SIG-M5 (cell line): Measurements from ENCODE around the gene LIPC.

Experiments
- DNase-seq: peaks from one replicate; lab custom pipeline; 2025; lab: John Stamatoyannopoulos, UW

The LIPC gene

DNA sequence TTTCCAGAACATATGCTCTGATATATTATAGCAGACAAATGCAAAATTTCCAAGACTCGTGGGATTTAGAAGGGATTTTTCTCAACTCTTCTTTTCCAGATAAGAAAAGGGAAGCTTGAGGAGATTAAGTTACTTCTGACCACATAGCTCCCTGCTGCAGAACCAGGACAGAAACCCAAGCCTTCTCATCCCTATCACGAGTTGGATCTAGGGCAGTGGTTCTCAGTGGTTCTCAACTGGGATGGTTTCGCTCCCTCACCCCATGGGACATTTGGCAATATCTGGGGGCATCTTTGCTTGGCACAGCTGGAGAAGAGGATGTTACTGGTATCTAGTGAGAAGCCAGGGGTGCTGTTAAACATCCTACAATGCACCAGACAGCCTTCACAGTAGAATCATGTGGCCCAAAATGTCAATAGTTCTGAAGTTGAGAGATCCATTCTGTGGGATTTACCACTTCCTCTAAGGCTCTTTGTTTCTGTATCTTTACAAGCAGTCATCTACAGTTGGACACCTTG, 64.2 kb downstream of the LIPC start:
- DNase-seq: no peak

DNA sequence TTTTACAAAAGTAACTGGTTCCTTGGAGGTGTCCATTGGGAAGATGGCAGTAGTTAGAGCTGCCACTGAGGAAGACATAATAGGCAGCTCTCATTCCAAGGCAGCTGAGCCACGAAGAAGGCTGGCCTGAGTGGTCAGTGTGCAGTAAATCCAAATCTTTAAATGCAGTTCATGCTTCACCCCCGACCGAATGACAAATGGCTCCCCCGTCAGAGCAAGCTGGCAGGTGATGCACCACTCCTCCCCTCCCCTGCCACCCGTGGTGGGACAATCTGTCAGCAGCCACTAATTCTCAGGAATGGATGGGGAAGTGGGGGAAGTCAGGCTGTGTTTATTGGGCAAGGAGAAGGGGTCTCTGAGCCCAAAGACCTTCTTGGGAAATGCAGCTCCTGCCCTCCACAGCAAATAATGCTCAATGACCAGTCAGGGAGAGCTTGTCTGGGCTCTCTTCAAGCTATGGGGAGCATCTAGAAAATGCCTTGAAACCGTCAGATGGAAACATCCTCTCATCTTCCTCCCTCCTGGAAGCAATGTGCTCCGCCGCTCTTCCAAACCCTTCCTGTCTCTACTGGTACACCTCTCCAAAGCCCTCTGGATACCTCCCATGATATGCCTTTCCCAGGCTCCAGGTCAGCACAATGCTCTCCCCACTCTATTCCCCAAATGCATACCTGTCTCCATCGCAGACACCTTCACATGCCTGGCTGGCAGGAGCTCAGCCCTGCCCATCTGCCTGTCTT, 65.4 kb downstream of the LIPC start:
- no peak for DNase-seq

DNA sequence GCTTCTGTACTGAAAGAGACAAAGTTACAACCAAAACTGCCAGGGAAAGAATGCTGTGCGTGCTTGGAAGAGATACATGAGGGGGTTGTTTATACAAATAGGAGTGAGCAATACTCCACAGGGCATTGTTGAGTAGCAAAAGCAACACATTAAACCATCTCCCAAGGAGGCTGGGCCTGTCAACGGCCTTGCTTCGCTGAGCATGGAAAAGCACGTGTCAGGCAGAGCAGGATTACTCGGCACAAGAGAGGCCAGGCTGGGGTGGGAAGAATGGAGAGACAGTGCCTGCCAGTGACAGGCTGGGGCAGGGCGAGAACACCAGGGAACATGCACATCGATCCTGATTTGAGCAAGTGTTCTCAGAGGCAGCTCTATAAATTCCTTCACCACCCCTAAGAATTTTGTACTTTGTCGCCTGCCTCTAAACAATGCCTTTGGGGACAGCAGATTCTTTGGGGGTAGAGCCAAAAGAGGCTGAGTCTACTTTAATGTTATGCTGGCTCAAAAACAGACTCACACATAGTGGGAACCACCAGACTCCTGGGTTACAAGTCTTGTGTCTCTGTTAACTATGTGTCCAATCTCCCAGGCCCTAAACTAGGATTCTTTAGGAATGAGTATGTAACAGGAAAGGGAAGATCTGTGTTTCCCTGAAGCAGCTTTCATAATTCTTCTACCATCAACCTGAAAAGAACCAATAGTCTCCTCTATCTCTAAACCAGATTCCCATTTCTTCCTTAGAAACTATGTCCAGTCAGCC, 67.2 kb downstream of the LIPC start:
- no peak for DNase-seq

DNA sequence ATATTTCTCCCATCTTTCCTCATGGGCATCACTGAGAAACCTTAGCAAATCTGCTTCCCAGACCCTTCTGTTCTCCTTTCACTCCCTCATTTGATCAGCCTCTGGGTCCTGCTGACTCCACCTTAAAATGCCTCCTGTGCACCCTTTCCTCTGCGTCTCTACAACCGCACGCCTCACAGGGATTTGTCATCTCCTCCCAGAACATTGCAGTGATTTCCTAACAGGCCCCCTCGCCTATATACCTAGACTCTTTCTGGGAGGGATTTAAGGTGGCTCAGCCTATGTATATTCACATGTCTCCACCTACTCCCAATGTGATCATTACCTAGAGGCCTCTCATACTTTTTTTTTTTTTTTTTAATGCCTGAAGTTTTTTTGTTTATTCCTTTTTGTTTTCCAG, 69.2 kb downstream of the LIPC start:
- DNase-seq: no peak

DNA sequence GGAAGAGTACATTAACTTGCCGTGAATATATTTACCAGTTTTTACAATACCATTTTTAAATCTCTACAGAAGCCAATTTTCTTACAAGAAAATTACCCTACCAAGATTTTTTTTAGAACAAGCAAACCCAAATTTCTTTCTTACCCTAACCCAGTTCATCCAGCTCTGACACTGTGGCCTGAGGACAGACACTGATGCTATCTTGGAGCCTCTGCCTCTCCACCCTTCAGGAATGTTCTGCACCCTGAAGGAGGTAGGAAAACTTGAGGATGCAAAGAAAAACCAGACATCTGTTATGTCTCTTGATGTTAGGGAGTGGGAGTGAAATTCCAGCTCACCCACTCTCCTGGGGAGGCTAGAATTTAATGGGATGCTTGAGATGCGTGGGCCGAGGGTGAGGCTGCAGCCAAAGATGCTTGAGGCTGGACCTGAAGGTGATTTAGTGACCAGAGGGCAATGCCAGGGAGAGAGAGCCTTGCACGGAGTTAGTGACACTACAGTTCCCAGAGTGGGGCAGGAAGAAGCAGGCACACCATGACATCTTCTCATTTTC, 69.9 kb downstream of the LIPC start:
- DNase-seq: no peak

DNA sequence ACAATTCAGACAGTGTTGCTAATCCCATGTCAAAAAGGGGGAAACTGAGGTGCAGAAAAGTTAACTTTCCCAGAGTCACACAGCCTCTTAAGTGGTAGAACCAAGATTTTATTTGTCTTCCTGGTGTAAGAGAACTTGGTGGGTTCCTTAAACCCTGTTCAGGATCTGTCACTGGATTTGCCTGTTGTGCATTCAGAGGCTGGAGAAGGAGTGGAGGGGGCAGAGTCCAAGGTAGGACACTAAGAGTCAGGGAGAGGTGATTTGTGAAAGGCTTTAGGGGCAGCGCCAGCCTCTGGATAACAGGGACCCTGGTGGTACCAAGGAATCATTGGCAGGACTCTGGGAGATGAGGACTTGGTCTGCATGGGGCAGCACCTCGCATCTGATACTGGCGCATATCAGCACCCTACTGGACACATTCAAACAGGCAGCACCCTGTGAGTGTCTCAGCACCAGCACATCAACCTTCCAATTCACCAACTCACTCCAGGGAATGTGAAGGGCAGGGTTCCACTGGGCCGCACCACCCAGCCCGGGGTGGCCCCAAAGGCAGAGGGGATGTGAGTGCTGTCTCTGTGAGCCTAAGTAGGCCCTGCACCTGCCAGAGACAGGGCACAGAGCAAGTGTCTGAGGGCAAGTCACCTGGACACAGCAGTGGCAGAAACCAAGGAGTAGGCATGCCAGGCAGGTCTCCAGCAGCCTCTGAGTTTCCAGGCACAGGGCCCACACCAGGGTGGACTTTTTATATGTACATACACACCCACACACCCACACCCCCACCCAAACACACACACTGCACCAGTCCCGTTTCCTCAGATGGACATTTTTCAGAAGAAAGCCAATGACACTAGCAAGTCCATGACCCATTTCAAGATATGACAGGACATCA, 71.6 kb downstream of the LIPC start:
- DNase-seq: no peak

DNA sequence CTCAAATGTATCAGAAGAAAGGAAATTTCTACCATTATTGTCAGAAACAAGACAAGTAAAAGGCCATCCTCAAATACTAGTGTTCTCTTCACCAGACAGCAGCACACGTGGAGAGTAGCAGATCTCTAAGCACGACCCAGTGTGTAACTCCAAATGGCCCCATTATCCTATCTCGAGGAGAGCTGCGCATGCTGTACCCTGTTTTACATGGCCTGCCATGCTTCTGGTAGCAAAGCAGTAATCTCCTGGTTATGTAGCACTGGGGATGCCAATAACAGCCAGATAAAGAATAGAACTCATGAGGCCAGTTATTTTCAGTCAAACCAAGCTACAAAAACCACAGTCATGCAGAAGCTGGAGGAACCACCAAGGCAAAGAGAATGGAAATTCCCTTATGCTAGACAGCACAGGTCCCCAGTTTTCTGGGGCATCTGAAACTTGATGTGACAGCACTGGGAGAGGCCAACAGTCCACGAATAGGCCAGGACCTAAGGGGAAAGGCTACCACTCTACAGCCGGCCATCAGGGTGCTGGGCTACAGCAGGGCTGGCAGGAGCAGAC, 73.0 kb downstream of the LIPC start:
- no peak for DNase-seq

DNA sequence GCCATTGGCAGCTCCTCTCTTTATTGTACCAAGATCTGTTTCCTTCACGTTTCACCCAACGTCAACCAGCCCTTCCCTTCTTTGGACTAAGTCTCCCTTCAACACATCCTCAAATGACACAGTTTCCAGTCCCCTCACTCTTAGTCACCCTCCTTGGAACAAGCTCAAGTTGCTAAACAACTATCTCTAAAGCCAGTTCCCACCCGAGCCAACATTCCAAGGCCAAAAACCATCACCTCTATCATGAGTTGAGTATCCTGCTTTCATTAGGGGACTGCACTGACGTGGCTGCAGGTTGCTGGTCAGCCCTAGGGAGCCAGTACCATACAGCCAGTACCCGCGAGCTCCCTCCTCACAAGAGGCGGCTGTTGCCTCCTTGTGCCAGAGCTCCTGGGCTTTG, 73.8 kb downstream of the LIPC start:
- DNase-seq: no peak

DNA sequence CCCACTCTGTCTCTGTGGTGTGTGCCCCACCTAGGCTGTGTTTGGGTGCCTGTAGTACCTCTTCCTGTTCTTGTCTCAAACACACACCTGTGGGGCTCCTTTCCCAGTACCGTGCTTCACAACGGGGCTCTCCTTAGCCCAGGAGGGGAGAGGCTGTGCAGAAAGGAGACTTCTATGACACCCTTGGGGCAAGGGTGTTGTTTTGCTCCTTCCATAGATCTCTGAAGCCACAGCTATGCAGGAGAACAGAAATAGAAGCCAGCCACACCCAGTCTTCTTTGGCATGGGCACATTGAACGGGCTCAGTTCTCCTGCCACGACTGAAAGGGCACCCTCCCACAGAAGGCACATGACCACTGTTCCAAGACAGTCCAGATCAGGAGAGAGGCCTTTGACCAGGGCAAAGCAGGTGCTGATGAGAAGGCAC, 74.3 kb downstream of the LIPC start:
- no peak for DNase-seq

DNA sequence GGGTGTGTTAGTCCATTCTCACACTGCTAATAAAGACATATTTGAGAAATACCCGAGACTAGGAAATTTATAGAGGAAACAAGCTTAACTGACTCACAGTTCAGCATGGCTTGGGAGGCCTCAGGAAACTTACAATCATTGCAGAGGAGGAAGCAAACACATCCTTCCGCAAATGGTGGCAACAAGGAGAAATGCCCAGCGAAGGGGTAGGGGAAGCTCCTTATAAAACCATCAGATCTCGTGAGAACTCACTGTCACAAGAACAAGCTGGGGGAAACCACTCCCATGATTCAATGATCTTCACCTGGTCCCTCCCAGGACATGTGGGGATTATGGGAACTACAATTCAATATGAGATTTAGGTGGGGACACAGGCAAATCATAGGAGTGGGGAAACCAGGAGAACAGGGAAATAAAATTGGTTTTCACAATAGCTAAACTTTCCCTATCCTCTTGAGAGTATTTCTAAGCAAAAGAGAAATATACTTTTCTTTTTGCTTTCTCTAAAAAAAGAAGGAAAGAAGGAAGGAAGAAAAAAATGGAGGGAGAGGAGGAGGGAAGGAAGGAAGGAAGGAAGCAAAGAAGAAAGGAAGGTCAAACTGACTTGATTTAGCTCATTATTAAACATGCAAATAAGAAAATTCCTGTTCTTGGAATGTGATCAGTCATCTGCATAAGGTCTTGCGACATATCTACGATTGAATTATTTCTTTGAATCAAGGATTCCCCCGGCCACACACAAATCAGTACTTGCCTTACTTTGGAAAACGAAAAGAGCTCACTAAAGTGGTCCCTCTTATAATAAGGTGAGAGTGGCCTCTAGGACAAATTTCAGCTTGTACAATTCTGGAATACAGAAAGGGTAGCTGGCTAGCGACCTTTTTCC, 75.2 kb downstream of the LIPC start:
- no peak for DNase-seq

DNA sequence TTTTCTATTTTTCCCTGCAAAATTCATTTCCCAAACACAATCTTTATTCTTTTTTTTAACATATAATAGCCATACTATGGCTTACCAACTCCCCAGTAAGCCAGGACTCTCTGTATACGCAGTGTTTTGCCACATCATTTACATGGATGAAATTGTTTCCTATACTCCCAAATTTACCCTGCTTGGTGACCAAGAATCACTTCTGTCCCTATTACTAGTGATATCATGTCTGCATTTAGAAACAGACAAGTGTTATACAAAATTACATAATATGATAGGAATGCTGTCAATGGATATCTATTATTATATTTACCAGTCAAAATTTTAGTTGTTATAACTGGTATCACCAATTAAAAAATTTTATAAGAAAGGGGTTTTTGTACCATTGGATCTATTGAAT, 77.8 kb downstream of the LIPC start:
- no peak for DNase-seq

DNA sequence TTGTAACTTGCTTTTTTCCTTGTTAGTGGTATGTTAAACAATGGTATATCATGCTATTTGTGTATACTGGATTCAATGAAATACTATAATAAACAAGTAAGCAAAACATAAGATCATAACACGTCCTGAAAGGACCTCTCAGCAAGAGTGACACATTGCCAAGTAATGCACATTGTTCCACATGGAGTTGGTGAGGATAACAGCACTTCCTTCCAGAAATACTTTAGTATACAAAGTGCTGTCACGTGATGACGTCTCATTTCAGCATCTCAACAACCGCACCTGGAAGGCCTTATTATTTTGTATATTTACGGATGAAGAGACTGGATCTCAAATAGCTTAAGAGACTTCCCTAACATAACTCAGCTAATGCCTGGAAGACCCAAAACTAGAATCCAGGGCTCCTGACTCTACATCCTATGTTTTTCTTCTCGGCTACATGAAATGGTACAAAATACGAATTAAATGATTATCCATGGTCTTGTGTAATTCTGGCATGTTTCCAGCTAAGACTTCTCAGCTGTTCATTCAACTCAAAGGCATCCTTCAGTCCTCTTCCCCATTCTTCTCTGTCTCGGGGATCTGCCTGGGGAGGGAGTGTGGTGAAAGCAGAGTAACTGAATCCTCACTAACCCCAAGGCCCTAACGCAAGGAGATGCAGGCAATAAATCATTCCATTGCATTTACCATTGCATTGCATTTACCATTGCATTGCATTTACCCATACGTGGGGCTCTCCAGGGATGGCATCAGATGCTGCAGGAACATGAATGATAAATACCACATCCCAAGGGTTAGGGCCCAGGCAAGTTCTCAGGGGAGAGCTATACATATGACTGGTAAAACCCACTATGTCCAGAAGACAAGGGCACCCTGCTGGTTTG, 79.2 kb downstream of the LIPC start:
- DNase-seq: no peak

DNA sequence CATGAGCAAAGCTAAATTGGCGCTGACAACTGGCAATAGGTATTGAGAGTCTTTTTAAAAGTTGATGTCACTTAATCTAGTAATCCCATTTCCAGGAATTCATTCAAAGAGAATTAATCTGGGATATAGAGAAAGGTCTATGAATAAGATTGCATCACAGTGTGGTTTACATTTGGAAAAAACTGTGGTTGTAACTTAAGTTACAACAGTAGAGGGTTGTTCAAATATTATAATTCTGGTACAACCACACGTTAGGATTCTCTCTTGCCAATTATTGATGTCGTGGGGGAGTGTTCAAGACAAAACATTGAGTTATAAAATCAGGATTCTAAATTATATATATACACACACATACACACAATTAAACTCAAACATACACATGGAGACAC, 79.8 kb downstream of the LIPC start:
- no peak for DNase-seq

DNA sequence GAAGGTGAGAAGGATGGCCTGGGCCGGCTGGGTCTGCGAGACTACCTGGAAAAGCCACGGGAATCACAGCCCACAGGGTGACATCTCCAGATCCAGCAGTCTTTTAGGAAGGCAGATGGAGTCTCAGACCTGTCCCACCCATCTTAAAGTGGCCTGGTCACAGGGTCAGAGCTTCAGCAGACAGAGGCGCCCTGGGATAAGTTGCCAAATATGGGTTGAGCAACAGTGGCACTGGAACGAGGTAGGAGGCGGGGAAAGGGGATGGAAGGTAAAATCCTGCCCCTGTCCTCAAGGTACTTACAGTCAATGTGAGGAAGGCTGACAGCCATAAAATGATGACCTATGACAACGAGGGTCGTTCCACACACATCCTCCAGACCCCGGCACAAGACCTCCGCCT, 80.7 kb downstream of the LIPC start:
- DNase-seq: no peak

DNA sequence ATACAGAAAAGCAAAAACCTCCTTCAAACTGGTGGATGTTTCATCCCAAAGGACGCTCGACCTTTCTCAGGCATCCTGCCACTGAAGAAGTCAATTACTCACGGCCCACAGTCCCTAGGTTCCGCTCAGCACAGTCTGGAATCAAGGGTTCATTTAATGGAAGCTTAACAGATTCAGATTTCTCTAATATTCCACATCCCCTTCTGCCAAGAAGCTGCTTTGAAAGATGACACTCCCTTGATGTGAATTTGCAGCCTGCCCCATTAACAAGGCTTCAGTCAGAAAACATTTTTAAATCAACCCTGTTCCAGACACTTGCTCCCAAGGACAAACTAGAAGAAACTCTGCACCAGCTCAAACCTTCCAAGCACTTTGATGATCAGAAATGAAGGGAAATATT, 81.2 kb downstream of the LIPC start:
- no peak for DNase-seq

DNA sequence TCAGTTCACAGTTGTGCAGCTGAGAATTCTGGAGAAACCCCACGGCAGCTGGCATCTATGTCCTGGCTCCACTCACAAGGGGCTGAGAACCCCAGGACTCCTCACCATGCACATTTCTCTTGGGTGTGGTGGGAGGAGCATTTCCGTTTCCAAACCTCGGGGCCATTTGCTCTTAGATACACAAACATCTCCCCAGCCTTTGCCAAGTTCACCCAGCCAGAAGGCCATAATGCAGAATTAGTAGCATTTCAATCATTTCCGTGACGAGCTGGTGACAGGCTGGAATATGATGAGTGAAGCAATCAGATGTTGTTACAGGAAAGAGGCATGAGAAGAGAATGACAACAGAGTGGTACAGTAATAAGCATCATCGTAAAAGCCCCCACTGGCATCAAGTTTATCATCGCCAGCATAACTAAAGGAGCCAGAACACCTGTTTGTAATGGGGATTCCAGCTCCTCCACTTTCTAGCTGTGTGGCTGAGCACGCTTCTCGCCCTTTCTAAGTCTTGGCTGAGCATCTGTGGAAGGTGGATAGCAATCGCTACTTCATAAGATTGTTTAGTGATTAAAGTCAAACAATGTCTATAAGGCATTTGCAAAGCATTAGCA, 82.0 kb downstream of the LIPC start:
- no peak for DNase-seq

DNA sequence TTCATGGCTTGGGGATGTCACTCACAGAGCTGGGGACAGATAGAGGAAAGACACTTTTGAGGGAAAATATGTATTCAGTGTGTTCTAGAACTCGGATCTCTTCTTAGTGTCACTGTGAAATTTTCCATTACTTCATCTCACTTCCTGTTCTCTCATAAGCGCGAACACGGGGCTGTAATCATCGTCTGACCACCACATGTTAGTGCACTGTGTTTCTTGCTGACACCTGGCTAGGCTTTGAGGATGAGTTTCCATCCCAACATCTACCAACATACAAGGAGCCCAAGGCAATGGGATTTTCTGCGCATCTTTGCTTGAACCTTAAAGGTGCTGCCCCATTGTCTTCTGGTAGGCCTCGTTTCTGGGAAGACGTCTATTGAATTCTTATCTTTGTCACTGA, 84.0 kb downstream of the LIPC start:
- no peak for DNase-seq

DNA sequence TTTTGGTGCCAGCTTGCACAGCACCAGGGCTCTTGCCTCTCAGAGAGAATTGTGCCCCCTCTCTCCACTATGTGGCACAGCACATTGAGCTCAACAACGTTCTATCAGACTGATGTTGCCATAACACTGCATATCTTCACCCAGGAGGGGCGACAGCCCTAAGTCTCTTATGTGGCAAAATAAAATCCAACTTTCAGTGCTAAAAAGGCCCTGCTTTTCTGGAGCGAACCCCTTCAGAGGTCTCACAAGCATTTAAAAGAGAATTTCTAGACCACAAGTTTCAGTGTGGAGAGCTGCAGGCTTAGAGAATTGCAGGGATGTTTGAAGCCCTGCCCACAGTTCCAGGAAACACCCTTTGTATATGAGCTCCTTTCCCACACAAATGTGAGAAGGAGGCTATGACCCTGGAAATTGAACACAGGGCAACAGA, 85.5 kb downstream of the LIPC start:
- DNase-seq: no peak
